Measurements from ENCODE around the gene FREY1. TPM values are rescaled to one million over a fixed set of nuclear protein-coding genes. Genes with fewer than 3 reads are reported as not detected.

Gene FREY1
- total RNA-seq, 1 donor from 2014 or later, result 1.3 TPM

GRCh38 chr11:45924036-45924915 lies 17.2 kb upstream of the FREY1 start:
- Histone ChIP-seq H3K4me3 (ENCODE audit: low read depth, low read length) (no peak overlapping the region), H3K27me3 (ENCODE audit: control insufficient read depth, insufficient read depth, low read length) (no peaks in the 10 kb centered on the region), H3K36me3 (ENCODE audit: control insufficient read depth, insufficient read depth, low read length) (no peaks in the 10 kb centered on the region)
- no peak for TF ChIP-seq CTCF (IDR thresholded peaks at IDR 0.05; ENCODE audit: insufficient read depth, low read length, severe bottlenecking)
- DNase-seq (ENCODE audit: low read depth), result no peak
- no peak for FAIRE-seq

- H3K4me3 ChIP-seq (ENCODE audit: low read depth, low read length), result peak within 1 kb of the TSS; percentile 37
- no peak for TF ChIP-seq CTCF (IDR thresholded peaks at IDR 0.05; ENCODE audit: insufficient read depth, low read length, severe bottlenecking)
- no peaks in the 10 kb centered on the region for H3K27me3 ChIP-seq (ENCODE audit: control insufficient read depth, insufficient read depth, low read length)
- DNase-seq (ENCODE audit: low read depth) (no peak), FAIRE-seq (no peak)
- H3K36me3 ChIP-seq (ENCODE audit: control insufficient read depth, insufficient read depth, low read length), result no peaks in the 10 kb centered on the region
These were observed 15.5 kb upstream of the FREY1 start, which contains the start of gene LARGE2 for GRCh38 chr11:45922425-45923082. Gene LARGE2, plus strand, starts transcription at chr11:45922656. Its CDS starts 227 bp downstream, at chr11:45922883.

- H3K36me3 ChIP-seq (ENCODE audit: control insufficient read depth, insufficient read depth, low read length), result no peaks in the 10 kb centered on the region
- H3K4me3 ChIP-seq (ENCODE audit: low read depth, low read length), result peak overlapping the region; percentile 37
- no peak for TF ChIP-seq CTCF (IDR thresholded peaks at IDR 0.05; ENCODE audit: insufficient read depth, low read length, severe bottlenecking)
- H3K27me3 ChIP-seq (ENCODE audit: control insufficient read depth, insufficient read depth, low read length), result no peaks in the 10 kb centered on the region
- DNase-seq (ENCODE audit: low read depth) (no peak), FAIRE-seq (no peak)
These were observed 14.7 kb upstream of the FREY1 start for GRCh38 chr11:45921561-45922424.

- DNase-seq (ENCODE audit: low read depth) (no peak), FAIRE-seq (no peak)
- TF ChIP-seq CTCF (IDR thresholded peaks at IDR 0.05; ENCODE audit: insufficient read depth, low read length, severe bottlenecking), result no peak
- H3K4me3 ChIP-seq (ENCODE audit: low read depth, low read length), result no peak overlapping the region
- peaks cover 1% of the 10 kb centered on the region for H3K36me3 ChIP-seq (ENCODE audit: control insufficient read depth, insufficient read depth, low read length)
- H3K27me3 ChIP-seq (ENCODE audit: control insufficient read depth, insufficient read depth, low read length), result no peaks in the 10 kb centered on the region
These were observed 13.7 kb upstream of the FREY1 start for GRCh38 chr11:45920531-45921477.
